Renal cortical epithelial cell (primary cell): ENCODE data around the gene ZNF784. TPM values are rescaled to one million over a fixed set of nuclear protein-coding genes. Genes with fewer than 3 reads are reported as not detected.

ENCODE experiments used
- DNase-seq: peaks from one replicate; pipeline ENCODE4 v3.0.0-alpha.2; 2011; ENCODE audit warnings: low read depth
- total RNA-seq: library from RNA; depleted of rRNA; stranded (reverse); fragments of >200 nt; gene quantifications from 2 replicates; pipeline ENCODE4 v1.2.3, GENCODE V29; 2014

The ZNF784 gene
- total RNA-seq, 1 donor from 2014 or later = 7.0 TPM

DNA sequence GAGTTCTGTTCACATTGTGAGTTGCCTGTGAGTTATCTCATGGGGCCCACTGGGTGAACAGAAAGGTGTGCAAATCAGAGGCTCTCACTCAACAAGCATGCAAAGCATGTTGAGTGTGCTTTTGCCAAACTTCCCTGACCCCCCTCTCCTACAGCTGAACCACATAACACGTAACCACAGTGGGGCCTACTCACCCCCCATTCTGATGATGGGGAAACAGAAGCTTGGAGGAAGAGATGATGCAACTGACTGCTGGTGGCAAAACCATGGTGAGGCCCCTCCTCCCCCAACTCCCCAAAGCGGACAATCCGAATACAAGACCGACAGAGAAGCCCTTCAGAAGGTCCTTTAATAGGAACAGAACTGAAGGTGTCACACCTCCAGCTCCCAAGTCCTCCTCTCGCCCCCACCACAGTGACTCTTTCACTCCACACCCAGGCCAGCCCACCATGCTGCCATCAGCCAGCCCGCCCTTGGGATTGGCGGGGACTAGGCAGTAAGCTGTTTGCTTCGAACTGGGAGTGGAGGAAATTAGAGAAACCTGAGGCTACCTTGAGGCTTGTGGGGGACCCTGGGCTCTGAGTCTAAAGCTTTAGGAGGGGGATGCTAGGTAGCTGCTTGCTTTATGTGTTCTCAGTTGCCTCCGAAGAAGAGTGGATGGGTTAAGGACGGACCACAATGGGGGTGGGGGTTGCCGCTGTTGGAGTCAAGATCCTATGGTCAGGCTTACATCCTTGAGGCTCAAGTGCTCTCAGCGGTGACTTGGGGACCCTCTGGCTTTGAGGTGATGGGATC, 3.8 kb downstream of the ZNF784 start:
- no peak for DNase-seq

DNA sequence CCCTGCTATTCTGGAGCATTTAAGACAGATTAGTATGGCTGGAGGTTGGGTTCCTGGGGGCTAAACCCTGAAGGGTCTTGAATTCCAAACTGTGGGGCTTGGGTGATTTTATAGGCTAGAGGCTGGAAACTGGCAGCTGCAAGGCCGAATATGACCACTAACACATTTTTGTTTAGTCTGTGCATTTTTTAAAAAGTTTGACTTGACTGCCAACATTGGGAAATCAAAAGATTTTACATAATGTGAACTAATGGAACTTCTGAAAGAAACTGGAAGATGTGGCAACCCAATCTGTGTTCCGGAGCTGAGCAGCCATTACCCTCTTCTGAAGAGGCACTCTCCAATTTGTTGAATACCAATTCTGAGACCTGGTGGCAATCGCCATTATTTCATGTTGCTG, 5.1 kb downstream of the ZNF784 start:
- DNase-seq = no peak

DNA sequence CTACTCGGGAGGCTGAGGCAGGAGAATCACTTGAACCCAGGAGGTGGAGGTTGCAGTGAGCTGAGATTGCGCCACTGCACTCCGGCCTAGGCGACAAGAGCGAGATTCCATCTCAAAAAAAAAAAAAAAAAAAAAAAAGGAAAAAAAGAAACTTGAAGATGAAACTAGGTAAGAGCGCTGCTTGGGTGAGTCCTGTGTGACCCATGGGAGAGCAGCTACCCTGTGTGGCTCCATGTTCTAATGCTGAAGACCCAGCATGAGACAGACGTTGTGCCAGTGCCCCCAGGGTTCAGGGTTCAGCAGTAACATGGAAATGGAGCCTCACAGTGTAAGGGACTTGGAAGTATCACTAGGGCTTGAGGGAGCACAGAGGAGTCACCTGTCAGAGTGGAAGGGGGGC, 5.9 kb downstream of the ZNF784 start:
- no peak for DNase-seq

DNA sequence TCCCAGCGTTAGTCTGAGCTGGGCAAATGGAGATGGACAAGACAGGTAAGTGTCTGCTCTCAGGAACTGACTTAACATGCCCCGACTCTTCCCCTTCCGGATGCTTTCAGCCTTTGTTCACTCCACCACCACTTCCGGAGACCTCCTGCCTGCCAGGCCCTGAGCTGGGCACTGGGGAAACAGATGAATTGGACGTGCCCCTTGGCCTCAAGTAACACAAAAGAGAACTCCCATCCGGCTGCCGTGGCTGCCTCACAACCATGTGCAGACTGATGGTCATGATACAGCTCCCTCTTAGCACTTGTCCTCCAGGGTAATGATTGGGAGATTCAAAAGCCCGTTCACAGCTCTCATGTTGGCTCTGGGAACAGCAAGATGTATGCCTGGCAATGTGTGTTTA, 6.9 kb downstream of the ZNF784 start:
- DNase-seq = no peak

DNA sequence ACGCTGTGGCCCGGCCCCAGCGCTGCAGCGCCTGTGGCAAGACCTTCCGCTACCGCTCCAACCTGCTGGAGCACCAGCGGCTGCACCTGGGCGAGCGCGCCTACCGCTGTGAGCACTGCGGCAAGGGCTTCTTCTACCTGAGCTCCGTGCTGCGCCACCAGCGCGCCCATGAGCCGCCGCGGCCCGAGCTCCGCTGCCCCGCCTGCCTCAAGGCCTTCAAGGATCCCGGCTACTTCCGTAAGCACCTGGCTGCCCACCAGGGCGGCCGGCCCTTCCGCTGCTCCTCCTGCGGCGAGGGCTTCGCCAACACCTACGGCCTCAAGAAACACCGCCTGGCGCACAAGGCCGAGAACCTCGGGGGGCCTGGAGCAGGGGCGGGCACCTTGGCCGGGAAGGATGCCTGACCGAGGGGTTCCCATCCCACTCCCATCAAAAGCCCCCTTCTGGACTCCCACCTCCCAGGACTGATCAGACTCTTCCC, 7.9 kb downstream of the ZNF784 start:
- DNase-seq = no peak

DNA sequence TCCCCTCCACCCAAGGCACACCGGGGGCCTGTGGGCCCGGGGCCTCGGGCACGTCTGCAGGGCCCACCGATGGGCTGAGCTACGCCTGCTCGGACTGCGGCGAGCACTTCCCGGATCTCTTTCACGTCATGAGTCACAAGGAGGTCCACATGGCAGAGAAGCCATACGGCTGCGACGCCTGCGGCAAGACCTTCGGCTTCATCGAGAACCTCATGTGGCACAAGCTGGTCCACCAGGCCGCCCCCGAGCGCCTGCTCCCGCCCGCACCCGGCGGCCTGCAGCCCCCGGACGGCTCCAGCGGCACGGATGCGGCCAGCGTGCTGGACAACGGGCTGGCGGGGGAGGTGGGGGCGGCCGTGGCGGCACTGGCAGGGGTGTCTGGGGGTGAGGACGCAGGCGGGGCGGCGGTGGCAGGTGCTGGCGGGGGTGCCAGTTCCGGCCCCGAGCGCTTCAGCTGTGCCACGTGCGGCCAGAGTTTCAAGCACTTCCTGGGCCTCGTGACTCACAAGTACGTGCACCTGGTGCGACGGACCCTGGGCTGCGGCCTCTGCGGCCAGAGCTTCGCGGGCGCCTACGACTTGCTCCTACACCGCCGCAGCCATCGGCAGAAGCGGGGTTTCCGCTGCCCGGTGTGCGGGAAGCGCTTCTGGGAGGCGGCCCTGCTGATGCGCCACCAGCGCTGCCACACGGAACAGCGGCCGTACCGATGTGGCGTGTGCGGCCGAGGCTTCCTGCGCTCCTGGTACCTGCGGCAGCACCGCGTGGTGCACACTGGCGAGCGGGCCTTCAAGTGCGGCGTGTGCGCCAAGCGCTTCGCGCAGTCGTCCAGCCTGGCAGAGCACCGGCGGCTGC, 8.6 kb downstream of the ZNF784 start:
- no peak for DNase-seq

DNA sequence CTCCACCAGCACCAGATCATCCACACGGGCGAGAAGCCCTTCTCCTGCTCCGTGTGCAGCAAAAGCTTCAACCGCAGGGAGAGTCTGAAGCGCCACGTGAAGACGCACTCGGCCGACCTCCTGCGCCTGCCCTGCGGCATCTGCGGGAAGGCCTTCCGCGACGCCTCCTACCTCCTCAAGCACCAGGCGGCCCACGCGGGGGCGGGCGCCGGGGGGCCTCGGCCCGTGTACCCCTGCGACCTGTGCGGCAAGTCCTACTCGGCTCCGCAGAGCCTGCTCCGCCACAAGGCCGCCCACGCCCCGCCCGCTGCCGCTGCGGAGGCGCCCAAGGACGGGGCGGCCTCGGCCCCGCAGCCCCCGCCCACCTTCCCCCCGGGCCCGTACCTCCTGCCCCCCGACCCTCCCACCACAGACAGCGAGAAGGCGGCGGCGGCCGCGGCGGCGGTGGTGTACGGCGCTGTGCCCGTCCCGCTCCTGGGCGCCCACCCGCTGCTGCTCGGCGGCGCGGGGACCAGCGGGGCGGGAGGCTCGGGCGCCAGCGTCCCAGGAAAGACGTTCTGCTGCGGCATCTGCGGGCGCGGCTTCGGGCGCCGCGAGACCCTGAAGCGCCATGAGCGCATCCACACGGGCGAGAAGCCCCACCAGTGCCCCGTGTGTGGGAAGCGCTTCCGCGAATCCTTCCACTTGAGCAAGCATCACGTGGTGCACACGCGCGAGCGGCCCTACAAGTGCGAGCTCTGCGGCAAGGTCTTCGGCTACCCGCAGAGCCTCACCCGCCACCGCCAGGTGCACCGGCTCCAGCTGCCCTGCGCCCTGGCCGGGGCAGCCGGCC, 9.4 kb downstream of the ZNF784 start:
- no peak for DNase-seq

DNA sequence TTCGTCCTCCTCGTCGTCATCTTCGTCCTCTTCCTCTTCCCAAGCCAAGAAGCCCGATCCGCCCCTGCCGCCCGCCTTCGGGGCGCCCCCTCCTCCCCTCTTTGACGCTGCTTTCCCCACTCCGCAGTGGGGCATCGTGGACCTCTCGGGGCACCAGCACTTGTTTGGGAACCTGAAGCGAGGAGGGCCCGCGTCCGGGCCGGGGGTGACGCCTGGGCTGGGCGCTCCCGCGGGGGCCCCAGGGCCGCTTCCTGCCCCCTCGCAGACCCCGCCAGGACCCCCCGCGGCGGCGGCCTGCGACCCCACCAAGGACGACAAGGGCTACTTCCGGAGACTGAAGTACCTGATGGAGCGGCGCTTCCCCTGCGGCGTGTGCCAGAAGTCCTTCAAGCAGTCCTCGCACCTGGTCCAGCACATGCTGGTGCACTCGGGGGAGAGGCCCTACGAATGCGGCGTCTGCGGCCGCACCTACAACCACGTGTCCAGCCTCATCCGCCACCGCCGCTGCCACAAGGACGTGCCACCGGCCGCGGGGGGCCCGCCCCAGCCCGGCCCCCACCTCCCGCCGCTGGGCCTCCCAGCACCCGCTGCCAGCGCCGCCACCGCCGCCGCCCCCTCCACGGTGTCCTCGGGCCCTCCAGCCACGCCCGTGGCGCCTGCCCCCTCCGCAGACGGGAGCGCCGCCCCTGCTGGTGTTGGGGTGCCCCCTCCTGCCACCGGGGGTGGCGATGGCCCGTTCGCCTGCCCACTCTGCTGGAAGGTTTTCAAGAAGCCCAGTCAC, 10.2 kb downstream of the ZNF784 start:
- no peak for DNase-seq

DNA sequence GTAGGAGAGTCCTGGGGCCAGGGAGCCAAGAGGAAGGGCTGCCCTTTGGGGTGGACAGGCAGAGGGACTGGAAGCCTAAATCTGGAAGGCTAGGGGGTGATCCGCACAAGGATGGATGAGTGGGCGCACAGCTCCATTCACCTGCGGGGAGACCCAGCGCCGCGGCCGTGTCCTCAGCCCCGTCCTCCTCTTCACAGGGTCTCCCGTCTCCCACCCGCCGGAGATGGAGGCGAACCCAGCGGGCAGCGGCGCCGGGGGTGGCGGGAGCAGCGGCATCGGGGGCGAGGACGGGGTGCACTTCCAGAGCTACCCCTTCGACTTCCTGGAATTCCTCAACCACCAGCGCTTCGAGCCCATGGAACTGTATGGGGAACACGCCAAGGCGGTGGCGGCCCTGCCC, 11.0 kb downstream of the ZNF784 start:
- no peak for DNase-seq

DNA sequence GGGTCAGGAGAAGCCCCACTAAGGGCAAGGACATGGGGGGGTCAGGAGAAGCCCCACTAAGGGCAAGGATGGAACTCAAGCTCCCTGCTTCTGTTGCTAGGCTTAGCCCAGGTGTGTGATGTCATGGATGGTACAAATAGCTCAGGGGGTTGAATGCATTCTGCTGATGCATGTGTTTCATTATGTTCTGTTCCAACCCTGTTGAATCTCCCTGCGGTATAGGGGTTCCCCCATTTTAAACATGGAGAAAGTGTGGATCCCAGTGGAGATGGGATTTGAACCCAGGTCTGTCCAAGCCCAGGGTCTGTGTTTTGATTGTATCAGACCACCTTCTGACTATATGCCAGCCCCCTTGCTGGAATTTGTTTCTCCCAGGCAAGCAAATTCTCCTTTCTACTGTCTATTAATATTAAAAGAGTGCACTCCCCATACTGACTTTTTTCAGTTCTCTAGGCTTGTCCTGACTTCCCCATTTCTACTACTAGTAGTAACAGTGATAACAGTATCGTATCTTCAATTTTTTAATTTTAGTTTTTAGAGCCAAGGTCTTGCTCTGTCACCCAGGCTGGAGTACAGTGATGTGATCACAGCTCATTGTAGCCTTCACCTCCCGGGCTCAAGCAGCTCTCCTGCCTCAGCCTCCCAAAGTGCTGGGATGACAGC, 12.3 kb downstream of the ZNF784 start:
- no peak for DNase-seq

DNA sequence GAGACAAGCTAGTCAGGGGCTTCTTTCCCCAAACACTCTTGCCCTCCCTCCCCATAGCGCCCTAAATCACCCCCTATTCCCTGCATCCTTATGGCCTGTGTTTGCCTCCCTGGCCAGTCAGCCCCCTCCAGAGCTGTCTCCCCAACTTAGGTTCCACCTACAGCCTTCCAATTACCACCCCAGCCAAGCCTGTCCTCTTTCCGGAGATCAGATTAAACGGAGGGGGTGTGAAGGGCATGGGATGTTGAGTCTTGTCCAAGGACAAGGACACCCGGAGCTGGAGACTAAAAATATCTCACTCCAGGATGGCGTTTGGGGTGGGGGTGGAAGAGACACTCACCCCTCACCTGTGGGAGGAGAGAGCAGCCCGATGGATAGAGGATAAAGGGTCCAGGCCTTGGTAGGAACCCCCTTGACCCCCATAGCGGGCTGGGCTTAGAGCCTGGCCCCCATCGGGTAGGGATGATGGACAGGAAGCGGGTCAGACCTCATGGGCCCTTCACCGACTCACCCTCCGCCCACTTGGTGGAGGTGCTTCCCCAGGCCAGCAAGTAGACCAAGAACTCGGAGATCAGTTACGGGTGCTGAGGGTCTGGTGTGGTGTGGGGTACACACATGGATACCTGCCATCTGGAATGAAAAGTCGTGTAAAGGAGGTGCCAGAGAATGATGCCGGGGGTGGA, 12.9 kb downstream of the ZNF784 start:
- no peak for DNase-seq

DNA sequence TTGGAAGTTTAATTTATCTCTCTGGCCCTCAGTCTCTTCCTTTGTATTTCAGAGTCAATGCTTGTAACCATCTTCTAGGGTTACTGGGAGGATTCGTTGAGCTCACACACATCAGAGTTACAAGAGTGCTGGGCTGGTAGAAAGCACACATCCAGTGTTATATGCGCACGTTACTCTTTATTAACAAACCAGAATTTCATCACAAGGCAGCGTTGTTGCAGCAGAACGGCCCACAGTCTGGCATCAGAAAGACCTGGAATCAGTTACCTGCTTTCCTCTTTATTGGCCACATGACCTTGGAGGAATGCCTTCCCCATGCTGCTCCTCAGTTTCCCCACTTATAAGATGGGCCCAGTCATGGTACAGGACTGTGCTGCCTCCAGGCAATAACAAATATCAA, 15.0 kb downstream of the ZNF784 start:
- DNase-seq = no peak

DNA sequence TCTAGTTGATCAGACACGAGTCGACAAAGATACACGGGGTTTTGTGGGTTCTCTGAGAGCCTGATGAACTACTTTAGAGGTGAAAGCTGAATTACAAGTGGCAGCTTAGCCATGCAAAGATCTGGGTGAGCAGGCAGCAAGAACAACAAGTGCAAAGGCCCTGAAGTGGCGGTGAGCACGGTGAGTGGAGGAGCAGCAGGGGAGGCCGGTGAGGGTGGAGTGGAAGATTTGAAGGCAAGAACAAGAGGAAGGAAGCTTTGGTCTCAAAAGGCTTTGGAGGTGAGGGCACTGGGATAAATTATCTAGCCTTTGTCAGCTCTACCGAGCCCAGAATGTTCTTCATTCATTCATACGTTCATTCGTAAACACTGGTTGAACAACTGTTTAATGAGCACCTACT, 17.5 kb downstream of the ZNF784 start:
- no peak for DNase-seq

DNA sequence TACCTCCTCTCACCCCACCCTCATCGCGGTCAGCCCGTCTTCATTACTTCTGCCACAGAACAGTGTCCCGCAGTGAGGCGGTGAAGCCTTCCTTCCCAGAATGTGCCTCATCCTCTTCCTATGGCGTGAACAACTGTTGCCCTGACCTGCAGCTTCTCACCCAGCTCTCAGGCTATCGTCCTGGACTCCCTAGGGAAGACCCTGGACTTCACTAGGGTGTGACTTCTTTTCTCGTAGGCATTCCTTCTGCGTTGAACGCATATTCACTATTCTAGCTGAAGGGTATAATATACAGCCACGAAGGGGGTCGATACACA, 17.9 kb downstream of the ZNF784 start:
- DNase-seq = no peak

DNA sequence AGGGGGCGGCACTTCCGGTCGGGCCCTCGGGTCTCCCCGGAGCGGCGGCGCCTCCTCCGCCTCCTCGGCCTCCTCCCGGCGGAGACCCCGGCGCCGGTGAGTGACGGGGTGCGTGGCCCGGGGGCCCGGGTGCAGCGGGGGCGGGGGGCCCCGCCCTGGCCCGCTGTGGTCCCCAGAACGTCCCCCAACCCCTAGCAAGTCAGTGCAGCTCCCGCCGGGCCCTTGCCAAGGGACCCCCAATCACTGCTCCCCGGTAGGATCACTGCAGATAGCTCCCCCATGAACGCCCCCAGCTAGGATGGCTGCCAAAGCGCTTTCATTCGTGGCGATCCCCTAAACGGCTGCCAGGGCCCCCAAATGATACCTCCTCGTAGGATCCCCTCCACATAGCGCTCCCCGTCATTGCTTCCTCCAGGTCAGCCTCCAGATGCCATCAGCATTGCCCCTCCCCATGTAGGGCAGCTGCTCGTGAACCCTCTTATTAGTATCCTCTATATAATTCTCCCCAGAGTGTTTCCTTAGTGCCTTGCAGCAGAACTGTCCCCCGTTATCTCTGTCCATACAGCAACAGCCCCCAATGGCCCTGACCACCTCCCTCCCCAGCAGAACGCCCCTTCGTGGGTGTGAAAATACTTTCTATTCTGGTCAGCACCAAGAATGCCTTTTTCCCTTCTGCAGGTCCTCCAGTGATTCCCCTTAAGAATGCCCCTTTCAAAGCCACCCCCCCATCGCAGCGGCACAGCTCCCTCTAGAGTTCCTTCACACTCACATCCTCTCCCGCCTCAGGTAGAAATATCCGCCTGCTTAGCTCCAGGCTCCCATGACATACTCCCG, 18.5 kb downstream of the ZNF784 start, which contains the start of gene ZNF865:
Gene ZNF865, plus strand, starts transcription at position 11 of the 834 bp plus-strand sequence. CDS start 7,972 bp downstream, outside the sequence.
- DNase-seq = peak; percentile 76

DNA sequence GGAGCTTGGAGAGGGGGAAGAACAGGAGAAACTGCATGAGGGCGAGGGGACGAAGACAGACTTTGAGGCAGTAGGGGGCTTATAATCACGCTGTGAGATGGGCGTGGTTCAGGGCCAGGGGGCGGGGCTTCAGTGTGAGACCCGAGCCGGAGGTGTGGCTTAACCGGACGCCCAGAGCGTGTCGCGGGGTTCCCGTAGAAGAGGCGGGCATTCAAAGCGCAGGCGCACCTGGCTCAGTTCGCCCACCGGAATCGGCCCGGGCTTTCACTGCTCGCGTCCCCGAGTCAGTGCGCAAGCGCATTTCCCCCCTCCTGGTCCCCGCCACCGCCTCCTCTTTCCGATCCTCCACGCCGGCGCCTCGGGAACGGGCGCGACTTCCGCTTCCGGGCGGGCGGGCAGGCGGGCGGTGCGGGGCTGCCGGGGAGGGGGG, 19.1 kb downstream of the ZNF784 start:
- peak; percentile 90 for DNase-seq

DNA sequence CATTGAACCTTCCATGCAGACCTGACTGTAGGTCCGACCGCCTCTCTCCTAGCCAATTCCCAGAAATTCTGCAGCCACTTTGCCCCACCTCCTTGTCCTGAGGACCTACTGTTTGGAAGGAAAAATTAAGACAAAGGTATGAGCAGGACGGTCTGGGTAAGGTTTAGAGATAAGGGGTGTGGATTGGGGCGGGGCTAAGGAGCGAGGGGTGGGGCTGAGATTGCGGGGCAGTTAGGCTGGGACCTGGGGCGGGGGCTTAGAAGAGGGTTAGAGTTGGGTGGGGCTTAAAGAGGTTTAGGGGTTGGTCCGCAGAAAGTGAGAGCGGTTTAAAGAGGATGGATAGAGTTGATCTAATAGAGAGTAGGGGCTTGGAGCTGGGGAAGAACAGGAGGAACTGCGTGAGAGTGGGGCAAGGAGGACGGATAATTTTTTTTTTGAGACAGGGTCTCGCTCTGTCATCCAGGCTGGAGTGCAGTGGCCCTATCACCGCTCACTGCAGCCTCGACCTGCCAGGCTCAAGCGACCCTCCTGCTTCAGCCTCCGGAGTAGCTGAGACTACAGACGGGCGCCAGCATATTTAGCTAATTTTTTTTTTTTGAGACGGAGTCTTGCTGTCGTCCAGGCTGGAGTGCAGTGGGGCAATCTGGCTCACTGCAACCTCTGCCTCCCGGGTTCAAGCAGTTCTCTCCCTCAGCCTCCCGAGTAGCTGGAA, 20.6 kb downstream of the ZNF784 start:
- no peak for DNase-seq

DNA sequence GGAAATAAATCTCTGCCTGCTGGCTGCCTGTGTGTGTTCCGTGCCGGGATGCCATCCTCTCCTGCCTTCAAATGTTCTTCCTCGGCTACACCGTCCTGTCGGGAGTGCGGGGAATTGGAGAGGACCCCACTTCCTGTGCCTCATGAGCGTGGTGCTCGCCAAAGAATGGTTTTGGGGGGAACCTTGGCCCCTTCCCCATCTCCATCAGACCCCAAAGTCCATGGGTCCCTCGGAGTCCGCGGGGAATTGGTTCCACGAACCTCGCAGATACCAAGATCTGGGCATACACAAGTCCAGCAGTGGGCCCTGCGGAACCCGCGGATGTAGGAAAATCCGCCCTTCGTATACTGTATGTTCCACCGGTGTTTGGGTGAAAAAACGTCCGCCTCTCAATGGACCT, 21.3 kb downstream of the ZNF784 start:
- no peak for DNase-seq
